DMS 273 treated with DMSO at 0.1 percent for 48 hours (cell line): ENCODE results near the gene GBP2.
"Not testable (repeated sequence)": the region's sequence is repeated elsewhere in the genome, so short reads cannot be mapped to it uniquely, and the experiment has no call there.

Experiments
- DNase-seq: peaks from one replicate; lab custom pipeline; 2025; lab: John Stamatoyannopoulos, UW

Gene GBP2

GRCh38 chr1:89125913-89126580 lies at the start of gene GBP2:
Gene GBP2 (minus strand): TSS chr1:89126114. CDS start chr1:89121966, 4,148 bp downstream.
- peak; percentile 30 for DNase-seq

- no peak for DNase-seq
Observed at GRCh38 chr1:89174491-89174890, 48.6 kb upstream of the GBP2 start.

DNA sequence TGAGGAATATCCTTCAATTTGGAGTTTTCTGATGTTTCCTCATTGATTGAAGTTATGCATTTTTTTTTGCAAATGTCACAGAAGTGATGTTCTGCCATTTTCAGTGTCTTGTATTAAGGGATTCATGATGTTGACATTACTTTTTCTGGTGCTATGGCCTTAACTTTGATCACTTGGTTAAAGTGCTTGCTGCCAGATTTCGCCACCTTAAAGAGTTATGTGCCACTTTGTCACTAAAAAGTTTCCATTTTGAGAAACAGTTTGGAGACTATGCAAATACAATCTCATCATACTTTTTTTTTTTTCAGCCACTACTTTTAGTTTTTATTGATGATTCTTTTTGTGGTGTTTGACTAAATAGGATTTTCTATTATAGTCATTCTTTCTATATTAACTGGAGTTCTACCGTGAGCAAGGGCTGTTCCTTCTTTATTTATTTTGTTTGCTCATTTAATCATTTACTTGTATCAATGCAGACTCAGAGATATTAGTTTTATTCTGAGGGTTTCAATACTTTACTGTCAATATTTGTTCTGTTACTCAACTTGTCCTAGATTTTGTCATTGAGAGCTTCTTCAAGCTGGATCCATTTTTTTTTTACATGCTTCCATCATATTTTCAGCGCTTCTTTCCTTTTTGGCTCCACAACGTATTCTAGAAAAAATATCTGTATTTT lies 46.7 kb upstream of the GBP2 start:
- DNase-seq = no peak

DNA sequence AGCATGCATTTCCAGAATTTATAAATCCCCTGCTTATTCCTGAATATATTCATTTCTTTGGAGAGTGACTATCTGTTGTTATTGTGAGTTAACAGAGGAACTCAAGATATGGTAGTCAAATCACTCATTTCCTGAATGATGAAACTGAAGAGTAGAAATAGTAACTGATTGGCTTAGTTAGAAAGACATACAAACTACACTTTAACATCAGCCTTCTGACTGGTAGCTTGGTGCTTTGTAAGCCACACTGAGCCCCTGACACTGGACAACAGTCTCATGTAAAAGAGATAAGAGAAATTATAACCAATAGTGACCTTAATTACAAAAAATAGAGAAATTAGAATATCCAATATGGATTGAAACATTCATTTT lies 45.1 kb upstream of the GBP2 start:
- no peak for DNase-seq

DNA sequence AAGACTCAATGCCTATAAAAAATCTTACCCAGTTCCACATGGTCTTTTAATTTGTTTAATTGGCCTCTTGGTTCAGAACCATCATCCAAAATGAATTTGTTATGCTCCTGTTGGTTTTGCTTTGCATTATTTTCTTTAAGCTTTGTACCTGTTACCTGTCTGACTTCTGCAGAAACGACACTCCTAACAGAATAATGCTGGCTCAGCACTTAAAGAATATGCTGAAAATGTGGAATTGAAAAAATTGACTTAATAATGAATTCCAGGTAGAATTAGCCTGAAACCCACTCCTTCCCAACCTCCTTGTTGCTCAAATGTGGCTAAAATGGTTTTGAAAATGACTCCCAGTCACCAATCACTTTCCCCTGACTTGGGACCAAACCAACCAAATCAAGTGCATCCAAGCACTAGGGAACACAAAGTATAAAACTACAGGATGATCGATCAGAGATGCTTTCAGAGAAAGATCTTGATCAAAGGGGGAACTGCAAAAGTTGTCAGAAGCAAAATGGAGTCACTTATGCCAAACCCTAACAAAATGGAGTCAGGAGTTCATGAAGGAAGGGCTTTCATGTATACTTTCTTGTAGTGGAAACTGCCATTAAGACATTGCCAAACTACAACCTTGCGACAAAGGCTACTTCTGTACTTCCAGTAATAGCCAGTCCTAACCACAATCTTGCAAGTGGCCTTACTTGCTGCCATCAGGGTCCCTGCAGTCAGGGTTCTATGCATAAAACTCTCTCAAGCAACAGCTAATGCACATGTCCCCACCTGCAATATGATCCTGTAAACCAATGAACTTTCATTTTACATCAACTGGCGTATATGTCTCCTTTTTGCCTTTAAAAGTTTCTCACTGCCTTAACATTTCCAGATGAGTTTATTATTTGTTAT lies 44.5 kb upstream of the GBP2 start:
- no peak for DNase-seq

DNA sequence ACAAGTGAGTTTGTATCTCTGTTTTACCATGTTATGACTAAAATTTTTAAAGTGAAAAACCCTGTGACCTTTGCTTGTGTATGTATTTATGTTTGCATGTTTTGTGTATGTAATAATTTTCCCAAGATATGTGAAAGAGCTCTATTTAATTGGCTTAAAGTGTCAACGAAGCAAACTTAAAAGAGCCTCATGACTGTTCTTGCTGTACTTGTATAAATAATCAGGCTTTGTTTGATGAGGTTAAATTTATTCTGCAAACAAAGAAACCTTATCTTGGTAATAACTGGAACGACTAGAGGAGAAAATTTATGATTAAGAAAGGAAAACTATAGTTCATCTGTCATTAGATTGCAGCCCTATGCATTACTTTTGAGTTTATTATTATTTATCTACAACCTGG lies 43.3 kb upstream of the GBP2 start:
- DNase-seq = no peak

DNA sequence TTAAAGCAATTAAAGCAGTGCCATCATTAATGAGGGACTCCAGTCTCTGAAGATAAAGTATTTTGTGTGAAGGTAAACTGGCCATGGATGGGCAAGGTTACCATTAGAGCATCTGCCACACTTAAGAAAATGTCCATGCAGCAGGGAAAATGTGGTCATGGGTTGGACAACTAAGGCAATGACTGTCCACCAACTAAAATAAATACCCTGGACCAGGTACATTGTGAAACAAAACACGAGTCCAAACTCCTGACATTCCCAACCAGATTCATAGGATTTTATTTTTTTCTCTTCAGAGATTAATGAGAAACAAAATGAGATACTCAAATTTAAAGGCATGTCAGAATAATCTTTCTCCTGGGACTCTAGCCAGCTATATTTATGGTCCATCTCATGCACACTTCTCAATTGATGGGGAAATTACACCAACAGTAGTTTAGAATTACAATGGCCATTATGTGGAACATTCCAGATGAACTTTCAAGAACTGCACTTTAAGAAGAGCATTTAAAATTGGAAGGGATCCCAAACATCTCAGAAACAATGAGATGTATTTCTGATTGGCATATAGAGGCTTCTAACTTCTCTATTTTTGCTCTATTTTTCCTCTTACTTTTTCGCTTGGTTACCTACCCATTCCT lies 41.8 kb upstream of the GBP2 start:
- no peak for DNase-seq

DNA sequence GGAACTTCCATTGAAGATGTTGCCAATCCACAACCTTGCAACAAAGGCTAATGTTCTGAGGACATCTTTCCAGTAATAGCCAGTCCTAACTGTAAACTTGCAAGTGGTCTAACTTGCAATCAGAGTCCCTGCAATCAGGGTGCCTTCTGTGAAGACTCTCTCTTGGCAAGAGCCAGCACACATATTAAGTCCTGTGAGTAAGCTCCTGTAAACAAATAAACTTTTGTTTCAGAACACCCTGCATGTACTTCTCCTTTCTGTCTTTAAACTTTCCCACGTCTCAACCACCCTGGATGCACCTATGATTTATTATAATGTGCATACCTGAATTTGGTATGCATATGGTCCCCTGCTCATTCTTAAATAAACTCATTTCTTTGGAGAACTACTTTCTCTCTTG lies 40.8 kb upstream of the GBP2 start:
- no peak for DNase-seq

GRCh38 chr1:89165811-89166210 lies 39.9 kb upstream of the GBP2 start:
- no peak for DNase-seq

GRCh38 chr1:89151047-89151446 lies 25.1 kb upstream of the GBP2 start:
- no peak for DNase-seq

DNA sequence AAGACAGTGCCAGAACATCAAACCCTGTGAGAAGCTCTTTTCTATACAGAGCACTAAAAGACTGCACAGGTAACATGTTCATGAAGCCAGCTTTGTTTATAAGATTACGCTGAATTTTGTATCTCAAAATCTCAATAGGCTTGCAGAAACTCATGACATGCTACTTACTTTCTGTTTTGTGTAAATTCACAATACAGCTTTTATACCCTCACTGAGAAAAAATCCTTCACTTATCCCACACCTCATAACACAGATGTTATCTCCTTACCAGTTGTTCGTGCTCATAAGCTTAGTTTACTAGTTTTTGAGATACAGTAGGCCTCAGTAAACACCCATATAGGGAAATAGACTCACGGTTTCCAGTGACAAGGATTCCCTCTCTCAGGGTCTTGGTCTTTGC lies 24.1 kb upstream of the GBP2 start:
- DNase-seq = no peak

- no peak for DNase-seq
Observed at GRCh38 chr1:89149229-89149628, 23.3 kb upstream of the GBP2 start.

DNA sequence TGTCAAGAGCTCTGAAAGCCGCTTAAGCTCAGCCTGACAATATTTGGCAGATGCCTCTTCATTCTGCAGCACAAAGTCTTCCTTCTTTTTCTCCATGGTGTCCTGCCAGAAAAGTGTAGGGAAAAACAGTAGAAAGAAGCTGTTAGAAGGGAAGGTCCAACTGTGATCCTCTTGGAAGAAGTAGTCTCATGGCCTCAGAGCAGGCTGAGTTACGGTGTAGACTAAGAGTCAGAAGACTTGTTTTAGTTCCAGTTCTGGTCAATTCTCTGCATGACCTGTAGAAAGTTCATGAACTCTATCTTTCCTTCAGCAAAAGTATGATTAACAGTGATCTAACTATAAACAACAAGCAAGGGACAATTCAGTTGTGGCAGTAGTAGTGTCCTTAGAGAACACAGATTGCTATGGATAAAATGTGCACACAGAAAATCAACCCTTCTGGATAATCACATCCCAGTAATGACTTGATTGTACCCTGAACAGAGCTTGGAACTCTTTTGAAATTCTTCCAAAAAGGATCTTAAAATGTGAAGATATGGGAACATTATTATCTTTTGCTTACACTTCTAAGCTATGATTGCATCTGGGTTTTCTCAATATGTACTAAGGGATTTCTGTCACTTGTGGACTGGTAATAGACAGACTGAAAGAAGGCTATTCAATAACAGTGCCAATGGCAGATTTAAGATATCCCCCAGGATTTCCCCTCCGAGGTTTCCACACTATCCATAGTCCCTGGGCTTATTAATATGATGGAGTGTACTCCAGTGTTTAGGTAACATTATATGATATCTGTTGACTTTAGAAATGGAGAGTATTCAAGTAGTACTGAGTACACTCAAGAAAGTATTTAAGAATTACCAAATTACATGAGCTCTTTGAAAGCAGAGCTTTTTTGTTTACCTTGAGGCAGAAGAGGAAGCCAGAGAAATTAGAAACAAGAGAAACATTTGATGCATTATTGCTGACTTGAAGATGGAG lies 22.1 kb upstream of the GBP2 start:
- DNase-seq = no peak

DNA sequence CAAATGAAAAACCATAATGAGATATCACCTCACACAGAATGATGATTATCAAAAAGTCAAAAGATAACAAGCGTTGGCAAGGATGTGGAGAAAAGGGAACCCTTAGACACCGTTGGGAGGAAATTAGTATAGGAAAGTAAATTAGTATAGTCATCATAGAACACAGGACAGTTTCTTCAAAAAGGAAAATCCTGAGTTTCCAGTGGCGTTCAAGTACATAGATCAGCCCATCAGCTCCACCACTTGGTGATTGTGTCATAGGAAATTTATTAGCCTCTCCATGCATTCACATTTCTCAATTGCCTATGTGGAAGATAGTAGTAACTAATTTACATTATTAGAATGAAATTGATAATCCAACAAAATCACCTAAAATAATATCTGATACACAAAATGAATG lies 20.8 kb upstream of the GBP2 start:
- no peak for DNase-seq

- DNase-seq = no peak
Observed at GRCh38 chr1:89143484-89143883, 17.6 kb upstream of the GBP2 start.

DNA sequence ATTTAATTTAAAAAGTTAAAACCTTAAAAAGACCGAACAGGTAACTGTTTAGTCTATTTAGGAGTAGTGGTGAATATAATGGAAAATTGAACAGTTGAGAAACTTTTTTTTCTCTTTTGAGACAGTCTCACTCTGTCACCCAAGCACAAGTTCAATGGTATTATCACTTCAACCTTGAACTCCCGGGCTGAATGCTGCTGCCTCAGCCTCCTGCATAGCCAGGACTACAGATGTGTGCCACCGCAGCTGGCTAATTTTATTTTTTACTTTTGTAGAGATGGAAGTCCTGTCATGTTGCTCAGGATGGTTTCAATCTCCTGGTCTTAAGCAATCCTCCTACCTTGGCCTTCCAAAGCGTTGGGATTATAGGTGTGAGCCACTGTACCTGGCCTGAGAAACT lies 16.2 kb upstream of the GBP2 start:
- no peak for DNase-seq

DNA sequence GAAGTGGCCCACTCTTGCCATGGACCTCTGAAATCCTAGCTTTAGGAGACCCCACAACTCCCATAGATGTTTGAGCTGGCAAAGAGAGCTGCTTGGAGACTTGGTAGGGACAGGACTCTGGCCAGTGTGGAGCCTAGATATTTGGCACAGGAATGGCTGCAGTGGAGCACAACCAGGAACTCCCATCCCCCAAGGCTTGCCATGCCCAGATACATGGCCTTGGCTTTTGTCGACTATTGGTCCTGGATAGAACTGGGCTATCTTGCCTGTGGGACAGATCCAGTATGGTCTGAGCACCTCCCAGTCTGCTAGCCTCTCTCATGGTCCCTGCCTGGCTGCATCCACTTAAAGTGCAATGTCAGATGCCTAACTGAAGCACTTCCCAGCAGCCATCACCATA lies 7.8 kb upstream of the GBP2 start:
- DNase-seq = no peak

DNA sequence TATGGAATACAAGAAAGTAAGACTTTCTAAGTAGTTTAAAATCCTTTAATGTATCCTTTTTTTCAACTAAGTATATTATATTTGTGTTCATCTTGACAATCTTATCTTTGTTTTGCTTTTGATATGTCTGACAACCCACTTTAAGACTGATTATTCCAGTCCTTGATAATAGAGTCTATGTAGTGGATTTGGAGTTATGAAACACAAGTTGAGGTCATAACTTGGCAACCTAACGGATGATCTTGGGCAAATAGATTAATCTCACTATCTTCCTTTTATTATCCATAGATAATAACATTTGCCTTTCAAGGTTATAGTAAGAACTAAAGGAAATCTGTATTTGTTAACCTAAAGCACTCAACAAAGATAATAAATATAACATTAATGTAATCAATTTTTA lies 4.8 kb upstream of the GBP2 start:
- no peak for DNase-seq

DNA sequence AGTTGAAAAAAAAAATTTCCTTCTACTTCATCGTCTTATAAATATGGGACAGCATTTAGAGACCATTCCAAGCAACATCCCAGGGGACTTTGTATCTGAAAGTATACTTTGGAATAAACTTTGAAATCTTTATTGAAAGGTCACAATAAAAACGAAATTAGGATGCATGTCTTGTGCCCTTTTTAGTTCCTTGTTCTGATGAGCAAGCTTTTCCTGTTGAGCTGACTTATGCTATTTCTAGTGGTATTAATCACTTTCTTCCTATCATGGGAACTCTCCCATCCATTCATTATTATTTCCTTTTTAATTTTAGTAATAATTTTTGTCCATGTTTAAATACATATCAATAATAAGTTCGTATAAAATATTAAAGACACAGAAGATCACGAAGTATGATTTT lies 4.0 kb upstream of the GBP2 start:
- DNase-seq = no peak

DNA sequence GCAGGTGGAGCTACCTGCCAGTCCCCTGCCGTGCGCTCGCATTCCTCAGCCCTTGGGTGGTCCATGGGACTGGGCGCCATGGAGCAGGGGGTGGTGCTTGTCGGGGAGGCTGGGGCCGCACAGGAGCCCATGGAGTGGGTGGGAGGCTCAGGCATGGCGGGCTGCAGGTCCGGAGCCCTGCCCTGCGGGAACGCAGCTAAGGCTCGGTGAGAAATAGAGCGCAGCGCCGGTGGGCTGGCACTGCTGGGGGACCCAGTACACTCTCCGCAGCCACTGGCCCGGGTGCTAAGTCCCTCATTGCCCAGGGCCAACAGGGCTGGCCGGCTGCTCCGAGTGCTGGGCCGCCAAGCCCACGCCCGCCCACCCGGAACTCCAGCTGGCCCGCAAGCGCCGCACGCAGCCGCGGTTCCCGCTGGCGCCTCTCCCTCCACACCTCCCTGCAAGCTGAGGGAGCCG lies 2.1 kb upstream of the GBP2 start:
- DNase-seq = not testable (repeated sequence)
